Measurements from ENCODE around the gene KRT2.

- TF ChIP-seq EP300 (IDR thresholded peaks at IDR 0.05; ENCODE audit: borderline replicate concordance), result no peak
- TF ChIP-seq, protein P1, sequence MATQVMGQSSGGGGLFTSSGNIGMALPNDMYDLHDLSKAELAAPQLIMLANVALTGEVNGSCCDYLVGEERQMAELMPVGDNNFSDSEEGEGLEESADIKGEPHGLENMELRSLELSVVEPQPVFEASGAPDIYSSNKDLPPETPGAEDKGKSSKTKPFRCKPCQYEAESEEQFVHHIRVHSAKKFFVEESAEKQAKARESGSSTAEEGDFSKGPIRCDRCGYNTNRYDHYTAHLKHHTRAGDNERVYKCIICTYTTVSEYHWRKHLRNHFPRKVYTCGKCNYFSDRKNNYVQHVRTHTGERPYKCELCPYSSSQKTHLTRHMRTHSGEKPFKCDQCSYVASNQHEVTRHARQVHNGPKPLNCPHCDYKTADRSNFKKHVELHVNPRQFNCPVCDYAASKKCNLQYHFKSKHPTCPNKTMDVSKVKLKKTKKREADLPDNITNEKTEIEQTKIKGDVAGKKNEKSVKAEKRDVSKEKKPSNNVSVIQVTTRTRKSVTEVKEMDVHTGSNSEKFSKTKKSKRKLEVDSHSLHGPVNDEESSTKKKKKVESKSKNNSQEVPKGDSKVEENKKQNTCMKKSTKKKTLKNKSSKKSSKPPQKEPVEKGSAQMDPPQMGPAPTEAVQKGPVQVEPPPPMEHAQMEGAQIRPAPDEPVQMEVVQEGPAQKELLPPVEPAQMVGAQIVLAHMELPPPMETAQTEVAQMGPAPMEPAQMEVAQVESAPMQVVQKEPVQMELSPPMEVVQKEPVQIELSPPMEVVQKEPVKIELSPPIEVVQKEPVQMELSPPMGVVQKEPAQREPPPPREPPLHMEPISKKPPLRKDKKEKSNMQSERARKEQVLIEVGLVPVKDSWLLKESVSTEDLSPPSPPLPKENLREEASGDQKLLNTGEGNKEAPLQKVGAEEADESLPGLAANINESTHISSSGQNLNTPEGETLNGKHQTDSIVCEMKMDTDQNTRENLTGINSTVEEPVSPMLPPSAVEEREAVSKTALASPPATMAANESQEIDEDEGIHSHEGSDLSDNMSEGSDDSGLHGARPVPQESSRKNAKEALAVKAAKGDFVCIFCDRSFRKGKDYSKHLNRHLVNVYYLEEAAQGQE (IDR thresholded peaks at IDR 0.05; ENCODE audit: low read depth), result no peak
- no peak for TF ChIP-seq CREB1 (IDR thresholded peaks at IDR 0.05; ENCODE audit: low read depth)
- no peak for TF ChIP-seq USF1 (IDR thresholded peaks at IDR 0.05)
- no peak for TF ChIP-seq FOXM1 (IDR thresholded peaks at IDR 0.05; ENCODE audit: borderline replicate concordance, low read depth)
- TF ChIP-seq RAD21 (IDR thresholded peaks at IDR 0.05; ENCODE audit: low read depth), result no peak
- TF ChIP-seq TAF1 (IDR thresholded peaks at IDR 0.05; ENCODE audit: low read depth), result no peak
- TF ChIP-seq EGR1 (IDR thresholded peaks at IDR 0.05), result no peak
Observed at GRCh38 chr12:52669426-52669825, 17.4 kb upstream of the KRT2 start.
